Astrocyte (in vitro differentiated cells and primary cell): ENCODE measurements around the gene SMIM44.

ENCODE experiments used
- EZH2 ChIP-seq: IDR thresholded peaks from 2 replicates; pipeline ENCODE4 v1.6.1; 2012; ENCODE audit warnings: mild to moderate bottlenecking, low read length, inconsistent platforms; ENCODE audit not compliant: insufficient read depth
- TF ChIP-seq, protein P1 (sequence below): IDR thresholded peaks from 2 replicates; pipeline ENCODE4 v1.5.1; 2011; ENCODE audit warnings: low read depth, mild to moderate bottlenecking, inconsistent platforms, low read length, moderate library complexity; ENCODE audit not compliant: insufficient read depth

DNA sequence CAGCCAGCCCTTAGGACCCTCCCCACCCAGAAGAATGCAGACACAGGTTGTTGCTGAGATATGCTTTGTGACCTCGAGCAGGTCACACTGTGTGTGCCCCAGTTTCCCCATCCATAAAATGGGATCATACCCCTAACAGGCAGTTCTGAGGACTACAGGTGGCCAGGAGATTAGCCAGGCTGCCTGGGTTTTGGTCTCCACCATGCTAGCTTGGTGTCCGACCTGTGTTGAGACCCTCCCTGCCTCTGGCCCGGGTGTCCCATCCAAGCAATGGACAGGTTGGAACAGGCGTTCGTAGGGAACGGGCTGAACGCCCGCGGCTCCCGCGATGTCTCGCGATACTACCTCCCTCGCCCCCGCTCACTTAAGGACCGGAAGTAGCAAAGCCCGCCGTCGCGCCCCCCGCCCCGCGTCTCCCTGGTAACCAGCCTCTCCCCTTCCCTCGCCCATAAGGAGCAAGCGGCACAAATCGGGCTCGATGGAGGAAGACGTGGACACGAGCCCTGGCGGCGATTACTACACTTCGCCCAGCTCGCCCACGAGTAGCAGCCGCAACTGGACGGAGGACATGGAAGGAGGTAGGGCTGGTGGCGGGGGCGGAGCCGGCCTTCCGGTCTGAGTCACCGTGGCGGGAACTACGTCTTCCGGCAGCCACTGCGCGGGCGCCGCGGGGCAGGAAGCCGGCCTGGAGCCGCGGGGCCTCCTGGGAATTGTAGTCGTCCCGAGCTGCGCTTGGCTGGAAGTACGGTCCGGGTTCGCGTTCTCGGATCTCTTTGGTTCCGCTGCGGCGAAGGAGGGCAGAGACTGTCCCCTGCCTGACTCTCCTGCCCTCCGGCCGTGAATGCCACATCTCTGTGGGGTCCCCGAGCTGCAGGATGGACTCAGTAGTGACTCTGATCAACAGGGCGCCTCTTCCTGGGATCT is 48.3 kb downstream of the SMIM44 start:
- TF ChIP-seq, protein P1, sequence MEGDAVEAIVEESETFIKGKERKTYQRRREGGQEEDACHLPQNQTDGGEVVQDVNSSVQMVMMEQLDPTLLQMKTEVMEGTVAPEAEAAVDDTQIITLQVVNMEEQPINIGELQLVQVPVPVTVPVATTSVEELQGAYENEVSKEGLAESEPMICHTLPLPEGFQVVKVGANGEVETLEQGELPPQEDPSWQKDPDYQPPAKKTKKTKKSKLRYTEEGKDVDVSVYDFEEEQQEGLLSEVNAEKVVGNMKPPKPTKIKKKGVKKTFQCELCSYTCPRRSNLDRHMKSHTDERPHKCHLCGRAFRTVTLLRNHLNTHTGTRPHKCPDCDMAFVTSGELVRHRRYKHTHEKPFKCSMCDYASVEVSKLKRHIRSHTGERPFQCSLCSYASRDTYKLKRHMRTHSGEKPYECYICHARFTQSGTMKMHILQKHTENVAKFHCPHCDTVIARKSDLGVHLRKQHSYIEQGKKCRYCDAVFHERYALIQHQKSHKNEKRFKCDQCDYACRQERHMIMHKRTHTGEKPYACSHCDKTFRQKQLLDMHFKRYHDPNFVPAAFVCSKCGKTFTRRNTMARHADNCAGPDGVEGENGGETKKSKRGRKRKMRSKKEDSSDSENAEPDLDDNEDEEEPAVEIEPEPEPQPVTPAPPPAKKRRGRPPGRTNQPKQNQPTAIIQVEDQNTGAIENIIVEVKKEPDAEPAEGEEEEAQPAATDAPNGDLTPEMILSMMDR = no peak
- no peak for TF ChIP-seq EZH2
